GM03348 (cell line): Measurements from ENCODE around the gene TMEM163.

ENCODE experiments used
- DNase-seq: peaks from one replicate; pipeline ENCODE4 v3.0.0; 2012; ENCODE audit warnings: low spot score

The TMEM163 gene

DNA sequence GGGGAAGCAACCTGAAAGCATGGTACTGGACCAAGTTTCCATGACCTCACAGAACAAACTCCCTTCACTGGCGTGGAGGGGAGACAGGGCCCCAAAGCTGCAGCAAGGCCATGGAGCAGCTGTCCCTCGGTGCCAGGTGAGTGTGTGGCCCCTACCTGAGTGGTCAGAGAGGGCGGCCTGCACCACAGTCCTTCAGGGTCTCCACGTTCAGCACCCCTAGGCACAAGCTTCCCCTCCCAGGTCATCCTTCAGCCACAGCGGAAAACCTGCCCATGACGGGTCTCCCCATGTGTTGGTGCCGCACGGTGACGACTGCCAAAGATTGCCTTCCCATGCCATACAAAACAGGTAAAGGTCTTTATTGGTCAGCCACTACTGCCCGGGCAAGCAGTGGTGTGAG is 263.4 kb downstream of the TMEM163 start:
- no peak for DNase-seq

DNA sequence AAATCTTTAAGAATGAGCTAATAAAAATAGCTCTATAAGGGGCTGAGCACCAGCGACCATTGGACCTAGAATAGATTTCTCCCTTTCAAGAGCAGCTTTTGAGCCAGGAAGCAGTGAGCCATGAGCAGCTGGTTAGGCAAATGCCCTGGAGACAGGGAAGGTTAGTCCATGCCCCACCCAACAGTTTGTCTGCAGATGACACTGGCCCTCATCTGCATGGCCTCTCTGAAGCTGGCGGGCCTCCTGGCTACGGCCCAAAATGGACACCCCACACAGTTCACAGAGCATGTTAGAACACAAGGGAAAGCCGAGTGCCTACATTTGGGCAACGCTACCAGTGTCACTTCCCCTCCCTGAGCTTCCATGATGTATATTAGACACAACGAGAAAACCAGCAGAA is 263.9 kb downstream of the TMEM163 start:
- DNase-seq: no peak

DNA sequence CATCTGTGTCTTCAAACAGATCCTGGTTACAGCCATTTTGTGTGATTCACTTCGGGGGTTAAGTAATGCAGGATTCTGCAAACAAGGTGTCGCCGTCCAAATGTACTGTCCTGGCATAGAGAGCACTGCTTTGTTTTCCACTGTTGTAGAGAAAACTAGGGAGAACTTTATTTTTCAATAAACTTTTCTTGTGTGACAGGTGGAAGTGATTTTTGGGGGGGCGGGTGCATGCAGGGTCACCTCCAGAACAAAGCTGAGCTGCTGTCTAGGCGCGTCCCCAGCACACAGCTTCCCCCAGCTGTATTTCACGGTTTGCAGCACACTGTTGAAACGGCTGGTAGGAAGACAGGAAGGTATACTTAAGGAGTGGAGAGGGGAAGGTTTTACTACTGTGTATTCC is 264.4 kb downstream of the TMEM163 start:
- DNase-seq: no peak

DNA sequence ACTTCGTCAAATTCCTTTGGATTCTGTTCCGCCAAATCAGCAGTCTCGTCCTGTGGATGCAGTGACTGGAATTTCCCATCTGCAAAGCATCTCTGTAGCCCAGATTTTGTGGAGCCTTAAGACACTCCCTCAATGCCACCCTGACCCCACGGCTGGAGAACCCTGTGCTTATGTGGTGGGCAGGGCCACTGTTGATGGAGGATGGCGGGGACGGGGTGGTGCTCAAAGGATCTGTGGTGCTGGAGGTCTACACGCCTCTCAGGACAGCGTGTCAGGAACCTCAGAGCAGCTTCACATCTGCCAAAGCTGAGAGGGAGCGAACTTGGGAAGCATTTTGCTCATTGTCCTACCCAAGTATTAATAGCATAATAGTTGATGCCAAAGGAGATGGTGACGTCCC is 264.8 kb downstream of the TMEM163 start:
- no peak for DNase-seq

DNA sequence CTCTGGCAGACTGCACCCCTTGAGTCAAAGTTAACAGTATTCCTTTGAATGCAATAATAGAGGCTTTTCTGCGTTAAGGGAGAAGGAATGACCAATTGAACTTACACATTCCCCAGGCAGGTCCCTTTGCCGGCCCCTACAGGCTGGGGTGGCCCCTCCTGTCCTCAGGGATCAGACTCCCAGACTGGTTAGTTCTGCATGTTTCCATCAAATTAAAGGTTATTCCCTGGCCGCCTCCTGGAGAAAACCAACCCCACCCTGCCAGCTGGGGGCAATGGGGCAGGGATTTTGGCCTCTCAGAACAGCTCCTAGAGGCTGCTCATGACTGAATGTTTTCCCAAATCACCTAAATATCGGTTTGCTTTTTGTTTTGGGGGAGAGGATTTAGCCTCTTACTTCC is 265.3 kb downstream of the TMEM163 start:
- no peak for DNase-seq

DNA sequence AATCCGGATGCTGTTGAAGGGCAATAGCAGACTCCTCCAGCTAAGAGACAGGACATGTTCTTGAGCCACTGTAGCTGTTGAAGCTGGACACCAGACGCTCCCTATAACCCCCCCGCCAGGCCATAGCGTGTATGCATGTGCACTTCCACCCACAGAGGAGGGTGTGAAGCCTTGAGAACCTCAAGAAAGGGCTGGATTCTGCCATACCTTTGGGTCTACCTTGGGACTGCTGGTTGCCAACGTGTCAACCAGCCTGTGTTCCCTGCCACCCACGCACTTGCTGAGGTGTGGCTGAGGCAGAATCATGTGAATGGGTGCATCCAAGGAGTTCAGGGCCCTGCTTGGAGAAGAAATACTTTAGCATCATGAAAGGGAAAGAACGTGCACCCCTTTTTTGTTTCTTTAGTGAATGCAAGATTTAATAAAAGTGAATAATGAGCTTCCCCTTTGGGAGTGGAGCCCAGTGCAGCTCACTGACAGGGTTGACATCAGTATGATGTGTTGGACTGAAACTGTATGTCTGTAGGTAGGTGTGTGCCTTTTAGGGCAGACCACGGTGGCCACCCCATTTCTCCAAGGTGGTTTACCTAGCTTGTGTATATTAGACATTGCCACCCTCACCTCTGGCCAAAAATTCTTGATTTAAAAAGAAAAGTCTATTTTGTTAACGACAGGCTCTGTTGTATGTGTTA is 266.6 kb downstream of the TMEM163 start:
- no peak for DNase-seq

DNA sequence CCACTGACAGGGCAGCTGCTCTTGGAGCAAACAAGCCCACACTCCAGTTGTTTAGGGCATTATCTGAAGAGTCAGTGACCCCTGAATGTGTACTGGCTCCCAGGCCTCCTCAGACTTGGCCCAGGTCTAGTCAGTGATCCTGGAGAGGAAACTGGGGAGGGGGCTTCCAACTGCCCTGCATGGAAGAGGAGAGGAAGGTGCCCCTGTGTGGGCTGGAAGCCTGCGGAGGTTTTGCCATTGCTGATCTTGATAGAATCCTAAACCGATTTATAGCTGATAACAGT is 267.5 kb downstream of the TMEM163 start:
- DNase-seq: no peak

DNA sequence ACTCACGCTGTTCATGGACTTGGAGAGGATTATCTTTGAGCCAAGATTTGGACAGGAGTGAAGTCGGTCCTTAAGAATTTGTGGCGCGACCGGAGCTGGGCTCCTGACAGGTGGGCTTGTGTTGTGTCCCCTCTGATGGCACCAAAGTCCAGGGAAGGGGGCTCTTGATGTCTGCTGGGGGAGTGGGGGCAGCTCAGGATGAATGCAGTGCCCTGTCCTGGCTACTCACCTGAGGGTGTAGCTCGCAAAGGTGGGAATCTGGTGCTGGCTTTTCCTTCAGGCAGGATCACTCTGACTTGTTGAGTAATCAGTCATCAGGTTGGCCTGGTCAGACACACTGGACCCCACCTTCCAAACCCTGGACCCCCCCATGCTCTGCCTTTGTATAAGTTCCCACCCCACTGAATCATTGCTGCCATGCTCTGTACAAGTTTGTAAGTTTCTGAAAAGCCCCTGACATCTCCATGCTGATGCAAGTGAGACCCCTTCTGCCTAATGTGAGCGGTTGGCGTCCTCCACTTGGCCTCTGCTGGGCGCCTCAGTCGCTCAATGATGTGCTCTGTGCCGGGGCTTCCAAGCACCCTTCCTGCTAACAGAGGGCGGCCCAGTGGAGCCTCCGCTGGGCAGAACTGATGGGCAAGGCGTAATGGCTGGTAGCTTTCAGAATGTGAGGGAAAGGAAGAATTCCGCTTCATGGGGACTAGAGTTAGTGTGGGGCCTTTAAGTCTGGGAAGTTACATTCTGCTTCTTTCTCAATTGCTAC is 268.9 kb downstream of the TMEM163 start:
- DNase-seq: no peak

DNA sequence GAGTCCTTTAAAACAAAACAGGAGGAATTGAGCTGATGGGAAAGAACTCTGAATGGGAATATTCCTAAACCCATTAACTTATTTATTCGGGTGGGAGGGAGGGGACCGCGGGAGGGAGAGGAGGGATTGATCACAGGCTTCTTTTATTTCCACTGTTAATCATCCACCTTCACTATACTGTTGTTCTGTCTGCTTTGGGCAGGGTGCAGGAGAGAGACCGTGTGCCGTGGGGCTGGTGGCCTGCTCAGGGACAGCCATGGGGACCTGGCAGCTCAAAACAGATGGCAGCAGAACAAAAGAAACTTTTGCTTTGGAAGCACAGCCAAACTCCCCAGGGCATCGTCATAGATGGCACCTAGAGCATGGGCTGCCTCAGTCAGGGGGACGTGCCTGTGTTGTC is 269.6 kb downstream of the TMEM163 start:
- DNase-seq: no peak

DNA sequence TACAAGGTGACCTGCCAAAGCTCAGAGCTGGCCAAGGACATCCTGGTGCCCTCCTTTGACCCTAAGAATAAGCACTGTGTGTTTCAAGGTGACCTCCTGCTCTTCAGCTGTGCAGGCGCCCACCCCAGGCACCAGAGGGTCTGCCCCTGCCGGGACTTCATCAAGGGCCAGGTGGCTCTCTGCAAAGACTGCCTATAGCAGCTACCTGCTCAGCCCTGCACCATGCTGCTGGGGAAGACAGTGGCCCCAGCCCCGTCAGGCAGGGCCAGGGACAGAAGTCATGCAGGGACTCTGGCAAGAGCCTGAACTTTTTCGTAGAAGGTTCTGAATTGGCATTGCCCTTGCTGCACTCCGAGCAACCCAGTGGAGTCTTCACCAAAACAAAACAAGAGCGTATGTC is 270.1 kb downstream of the TMEM163 start:
- no peak for DNase-seq

DNA sequence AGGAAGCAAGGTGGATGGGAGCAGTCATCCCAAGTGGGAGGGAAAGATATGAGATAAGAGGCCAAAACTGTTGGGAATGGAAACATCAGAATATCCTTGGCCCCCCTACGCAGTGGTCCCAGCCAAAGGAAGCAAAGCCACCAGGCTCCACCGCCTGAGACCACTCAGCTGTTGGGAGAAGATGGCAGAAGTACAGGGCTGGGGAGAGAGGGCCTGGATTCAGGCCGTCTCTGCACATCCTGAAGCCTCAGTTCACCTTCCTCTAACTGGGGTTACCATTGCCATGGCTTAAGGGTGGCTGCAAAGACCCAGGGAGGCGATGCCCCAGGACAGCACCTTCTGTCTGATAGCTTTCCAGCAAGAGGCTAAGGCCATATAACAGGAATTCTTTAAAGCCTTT is 271.1 kb downstream of the TMEM163 start:
- no peak for DNase-seq

DNA sequence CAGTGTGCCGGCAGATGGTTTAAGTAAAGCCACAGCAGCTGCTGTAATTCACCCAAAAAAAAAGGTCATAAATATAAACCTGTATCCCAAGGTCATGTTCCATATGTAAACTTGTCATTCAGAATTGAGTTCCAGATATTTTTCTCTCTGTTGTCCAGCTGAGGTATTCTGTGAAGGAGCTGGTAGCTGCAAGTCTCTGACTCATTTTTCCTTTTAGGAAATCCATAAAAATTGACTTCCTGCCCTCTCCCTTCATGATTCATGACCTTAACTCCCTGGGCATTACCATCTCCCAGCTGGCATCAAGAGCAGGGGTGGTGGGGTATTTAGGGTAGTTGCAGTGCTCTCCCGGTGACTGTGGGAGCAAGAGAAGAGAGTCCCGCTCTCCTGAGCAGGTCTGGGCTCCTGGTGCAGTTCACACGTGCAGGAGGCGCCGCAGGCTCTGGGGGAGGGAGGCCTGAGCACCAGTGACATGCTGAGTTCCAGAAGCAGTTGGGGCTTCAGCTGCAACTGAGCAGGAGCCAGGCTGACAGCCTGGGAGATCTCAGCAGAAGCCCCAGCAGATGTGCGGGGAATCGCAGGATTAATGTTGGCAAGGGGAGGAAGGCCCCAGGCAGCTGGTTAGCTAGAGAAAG is 272.3 kb downstream of the TMEM163 start:
- peak; percentile 52 for DNase-seq

DNA sequence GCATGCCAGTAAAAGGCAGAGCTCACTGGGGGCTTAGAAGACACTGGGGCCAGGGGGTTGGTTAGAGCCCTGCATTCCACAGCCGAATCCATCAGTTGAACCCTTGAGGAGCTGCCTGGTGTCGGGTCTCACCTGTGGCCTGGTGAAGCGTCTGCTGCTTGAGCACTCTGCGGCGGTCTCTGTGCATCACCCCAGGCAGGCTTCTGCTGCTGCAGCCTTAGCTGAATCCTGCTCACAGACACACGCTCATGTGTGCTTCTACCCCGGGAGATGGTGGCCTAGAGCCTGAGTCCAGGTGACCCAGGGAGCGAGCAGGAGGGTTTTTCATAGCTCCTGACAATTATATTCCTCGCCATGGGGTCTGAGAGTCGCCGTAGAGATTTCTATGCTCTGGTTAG is 272.8 kb downstream of the TMEM163 start:
- DNase-seq: no peak

DNA sequence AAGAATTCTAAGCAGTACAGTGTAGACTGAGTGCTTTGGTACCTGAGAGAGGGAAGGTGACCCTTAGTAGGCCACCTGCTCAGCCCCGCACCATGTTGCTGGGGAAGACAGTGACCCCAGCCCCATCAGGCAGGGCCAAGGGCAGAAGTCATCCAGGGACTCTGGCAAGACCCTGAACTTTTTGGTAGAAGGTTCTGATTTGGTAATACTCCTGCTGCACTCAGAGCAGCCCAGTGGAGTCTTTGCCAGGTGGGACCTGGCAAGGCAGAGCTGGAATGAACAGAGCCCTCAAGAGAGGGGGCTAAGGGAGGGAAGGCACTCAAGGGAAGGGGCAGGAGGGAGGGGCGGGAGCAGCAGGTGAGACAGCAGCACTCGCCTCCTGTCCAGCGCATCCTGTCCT is 273.7 kb downstream of the TMEM163 start:
- no peak for DNase-seq

DNA sequence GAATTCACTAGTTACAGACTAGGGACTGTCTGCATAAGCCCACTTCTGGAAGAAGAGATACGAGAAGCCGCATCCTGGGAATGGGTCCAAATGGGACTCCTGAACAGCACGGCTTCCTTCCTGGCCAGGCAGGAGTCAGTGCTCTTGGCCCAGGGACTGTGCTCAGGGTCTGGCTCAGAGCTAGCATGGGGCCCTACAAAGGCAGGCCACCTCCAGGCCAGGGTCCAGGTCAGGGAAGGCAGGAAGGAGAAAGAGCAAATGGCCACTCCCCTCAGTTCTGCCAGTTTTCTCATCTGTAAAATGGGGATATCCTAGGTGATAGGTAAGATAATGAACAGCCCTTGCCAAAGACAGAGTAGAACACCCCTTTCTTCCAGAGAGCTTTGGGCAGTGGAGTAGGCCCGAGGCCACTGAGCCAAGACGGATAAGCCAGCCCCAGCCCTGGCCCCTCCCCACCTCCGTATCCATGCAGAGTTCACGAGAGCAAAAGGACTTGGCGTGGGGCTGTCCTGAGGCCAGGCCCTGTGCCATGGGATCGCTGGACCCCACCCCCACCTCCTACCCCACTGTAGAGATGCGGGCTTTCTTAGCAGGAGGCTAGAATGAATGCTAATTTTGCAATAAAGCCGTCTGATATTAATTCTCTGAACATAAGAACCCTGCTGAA is 274.9 kb downstream of the TMEM163 start:
- DNase-seq: no peak

DNA sequence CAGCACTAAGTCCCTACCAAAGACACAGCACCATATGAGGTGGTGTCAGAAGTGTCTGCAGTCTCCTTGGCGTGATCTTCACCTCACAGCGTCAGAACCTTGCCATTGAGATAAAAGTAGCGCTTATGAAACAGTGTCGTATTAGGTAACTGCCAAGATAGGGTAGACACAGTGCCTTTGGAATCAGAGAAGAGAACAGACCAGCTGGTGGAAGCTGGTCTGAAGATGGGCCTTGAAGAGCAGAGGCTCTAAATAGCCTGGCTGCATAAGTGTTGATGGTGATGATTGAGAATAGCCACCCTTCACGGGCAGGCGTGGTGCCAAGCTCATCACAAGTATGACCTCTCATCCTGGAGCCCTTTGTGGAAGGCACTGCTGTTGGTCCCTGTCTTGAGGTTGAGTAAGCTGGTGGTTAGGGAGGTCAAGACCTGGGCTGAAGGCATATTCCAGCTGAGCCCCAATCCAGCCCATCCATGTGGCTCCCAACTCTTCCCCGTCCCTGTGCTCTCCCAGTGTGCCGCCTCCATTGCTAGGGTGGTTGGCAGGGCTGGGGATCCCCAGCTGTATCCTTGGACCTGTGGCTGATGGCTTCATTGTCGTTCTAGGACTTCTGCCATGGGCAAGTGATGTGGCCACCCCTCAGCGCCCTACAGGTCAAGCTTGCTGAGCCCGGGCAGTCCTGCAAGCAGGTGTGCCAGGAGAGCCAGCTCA is 277.5 kb downstream of the TMEM163 start:
- no peak for DNase-seq

DNA sequence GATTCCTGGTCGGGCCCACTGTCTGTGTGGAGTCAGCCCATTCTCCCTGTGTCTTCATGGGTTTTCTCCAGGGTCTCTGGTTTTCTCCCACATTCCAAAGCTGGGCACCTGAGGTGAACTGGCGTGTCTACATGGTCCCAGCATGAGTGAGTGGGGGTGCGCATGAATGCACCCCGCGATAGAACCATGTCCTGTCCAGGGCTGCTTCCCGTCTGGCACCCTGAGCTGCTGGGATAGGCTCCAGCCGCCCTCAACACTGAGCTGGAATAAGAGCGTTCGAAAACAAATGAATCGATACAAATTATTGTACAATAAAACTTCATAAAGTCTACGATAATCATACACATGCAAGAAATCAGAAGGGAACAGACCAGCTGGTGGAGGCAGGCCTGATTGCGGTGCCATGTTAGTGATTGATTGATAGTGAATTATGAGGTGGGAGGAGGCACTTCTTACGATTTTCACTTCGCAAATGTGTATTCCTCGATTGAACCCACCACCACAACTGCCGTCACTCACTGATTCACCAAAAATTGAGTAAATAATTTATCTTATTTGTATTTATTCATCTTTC is 278.4 kb downstream of the TMEM163 start:
- DNase-seq: no peak

DNA sequence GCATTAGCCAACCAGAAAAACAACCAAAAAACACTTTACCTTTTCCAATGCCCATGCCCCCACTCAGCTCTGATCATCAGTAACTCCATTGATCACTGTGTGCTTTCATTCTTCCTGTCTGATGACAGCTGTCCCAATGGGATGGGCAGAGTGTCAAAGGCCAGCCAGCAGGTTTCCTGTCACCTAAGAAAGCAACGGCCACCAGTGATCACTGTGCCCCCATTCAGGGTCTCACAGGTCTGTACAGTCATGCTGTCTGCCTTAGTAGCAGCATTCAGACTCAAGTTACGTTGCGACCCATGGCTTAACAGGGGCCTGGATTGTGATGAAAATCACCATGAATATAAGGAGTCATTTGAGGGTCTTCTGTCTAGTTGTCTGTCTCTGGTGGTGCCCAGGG is 280.4 kb downstream of the TMEM163 start:
- DNase-seq: no peak

DNA sequence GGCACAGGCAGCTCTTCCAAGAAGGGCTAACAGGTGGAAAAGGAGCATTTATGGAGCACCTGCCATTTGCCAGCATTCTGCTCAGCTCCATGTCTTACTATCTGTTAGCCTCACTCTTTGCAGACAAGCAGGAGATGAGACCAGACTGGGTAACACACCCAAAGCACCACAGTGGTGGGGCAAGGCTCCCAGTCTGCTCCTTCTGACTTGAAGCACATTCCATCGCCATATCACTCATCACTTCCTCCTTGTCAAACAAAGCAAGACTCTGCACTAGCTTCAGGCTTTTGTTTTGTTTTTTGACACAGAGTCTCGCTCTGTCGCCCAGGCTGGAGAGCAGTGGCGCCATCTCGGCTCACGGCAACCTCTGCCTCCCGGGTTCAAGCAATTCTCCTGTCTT is 282.1 kb downstream of the TMEM163 start:
- DNase-seq: no peak

DNA sequence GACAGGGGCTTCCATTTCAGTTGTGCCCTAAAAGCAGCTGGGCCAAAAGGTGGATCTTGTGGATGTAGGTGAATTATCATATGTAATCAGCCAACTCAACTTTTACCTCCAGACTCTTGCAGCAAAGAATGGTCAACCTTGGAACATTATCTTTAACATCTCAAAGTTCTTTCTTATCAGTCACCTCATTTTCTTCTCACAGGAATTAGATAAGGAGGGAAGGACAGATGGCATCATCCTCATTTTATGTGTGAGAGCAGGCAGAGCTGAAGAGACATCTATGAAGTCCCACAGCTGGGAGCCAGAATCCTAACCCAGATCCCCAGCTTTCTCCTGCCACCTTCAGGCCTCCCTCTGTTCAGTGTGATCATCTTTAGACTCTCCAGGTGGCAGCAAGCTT is 282.9 kb downstream of the TMEM163 start:
- DNase-seq: no peak

DNA sequence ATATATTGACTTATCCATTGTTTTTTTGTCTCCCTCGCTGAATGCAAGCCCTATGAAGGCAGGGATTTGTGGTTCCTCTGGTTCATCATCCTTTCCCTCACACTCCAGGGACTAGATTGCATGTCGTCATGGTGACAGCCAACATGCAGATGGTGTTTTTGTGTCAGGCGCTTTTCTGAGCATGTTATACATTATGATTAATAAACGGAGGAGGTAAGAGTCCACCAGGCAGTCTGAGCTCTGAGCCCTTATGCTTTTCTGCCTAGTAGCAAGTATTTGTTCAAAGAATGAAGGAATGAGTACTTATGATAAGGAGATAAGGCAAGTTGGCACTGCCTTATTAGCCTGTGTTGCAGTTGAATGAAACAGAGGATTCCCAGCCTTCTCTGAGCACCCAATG is 283.3 kb downstream of the TMEM163 start:
- DNase-seq: no peak

DNA sequence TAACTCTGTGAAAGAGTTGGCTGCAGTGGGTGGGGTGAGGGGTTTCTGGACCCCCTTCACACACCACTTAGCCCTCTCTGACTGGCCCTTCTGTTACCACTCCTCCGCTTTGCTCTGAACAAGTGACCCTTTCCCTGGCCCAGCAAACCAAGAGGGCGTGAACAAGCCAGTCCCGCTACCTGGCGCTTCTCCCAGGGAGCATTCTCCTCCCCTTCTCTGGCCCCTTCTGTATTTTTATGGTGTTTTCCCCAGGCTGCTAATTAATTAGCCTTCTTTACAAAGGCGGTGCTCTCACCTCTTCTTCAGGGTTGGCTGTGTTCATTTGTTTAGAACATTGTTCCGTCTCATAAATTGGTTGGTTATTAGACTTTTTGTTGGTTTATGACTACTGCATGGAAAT is 284.8 kb downstream of the TMEM163 start:
- DNase-seq: no peak
